HepG2 (cell line): ENCODE results near the gene NLRX1. TPM values are rescaled to one million over a fixed set of nuclear protein-coding genes. Genes with fewer than 3 reads are reported as not detected.

ENCODE experiments used
- ATAD3A ChIP-seq: sonication (generic); formaldehyde crosslinking; IDR thresholded peaks from 2 replicates; pipeline ENCODE4 v1.4.0; 2020; ENCODE audit warnings: missing genetic modification reagents
- IRF2 ChIP-seq: IDR thresholded peaks from 2 replicates; pipeline ENCODE4 v1.6.1; 2018; ENCODE audit warnings: missing genetic modification reagents, missing compliant biosample characterization
- MAZ ChIP-seq, 2 experiments: sonication (generic) in 1 of 2; formaldehyde crosslinking in 1 of 2; IDR thresholded peaks; 2 replicates each; pipeline versions ENCODE4 v1.5.0 to v1.6.1; 2012 to 2020; ENCODE audit warnings: low read depth in 2 of 2, mild to moderate bottlenecking in 2 of 2, borderline replicate concordance in 1 of 2, improper control_type of control experiment in 1 of 2, low read length in 1 of 2, missing genetic modification reagents in 1 of 2, moderate library complexity in 1 of 2
- RXRA ChIP-seq: sonication (generic); formaldehyde crosslinking; IDR thresholded peaks from 2 replicates; pipeline ENCODE4 v1.5.1; 2020; ENCODE audit warnings: missing genetic modification reagents
- SUZ12 ChIP-seq: fragments of 150-350 bp; IDR thresholded peaks from 2 replicates; pipeline ENCODE4 v1.6.1; 2014; ENCODE audit warnings: low read depth, low read length
- ZBTB3 ChIP-seq: sonication (generic); formaldehyde crosslinking; IDR thresholded peaks from 2 replicates; pipeline ENCODE4 v1.4.0; 2020; ENCODE audit warnings: low read depth, mild to moderate bottlenecking, moderate library complexity, missing genetic modification reagents, borderline replicate concordance
- ZNF24 ChIP-seq: fragments of 450-650 bp; IDR thresholded peaks from 2 replicates; pipeline ENCODE4 v1.6.1; 2017; ENCODE audit warnings: antibody characterized with exemption, mild to moderate bottlenecking
- ZNF556 ChIP-seq: sonication (generic); formaldehyde crosslinking; IDR thresholded peaks from 2 replicates; pipeline ENCODE4 v1.4.0; 2020; ENCODE audit warnings: mild to moderate bottlenecking, missing genetic modification reagents, borderline replicate concordance
- ZNF652 ChIP-seq: IDR thresholded peaks from 2 replicates; pipeline ENCODE4 v1.6.1; 2016; ENCODE audit warnings: low read depth, borderline replicate concordance
- ZNF777 ChIP-seq: sonication (generic); formaldehyde crosslinking; IDR thresholded peaks from 2 replicates; pipeline ENCODE4 v1.4.0; 2020; ENCODE audit warnings: missing genetic modification reagents
- polyA plus RNA-seq, 8 experiments: library from polyadenylated mRNA; depleted of rRNA in 3 of 8; stranded (reverse) in 7 of 8; unstranded in 1 of 8; fragments of >200 nt; fragmentation: Illumina TruSeq in 4 of 8; extraction: Trizol in 4 of 8; gene quantifications; 2 replicates each; pipeline versions ENCODE4 v1.2.1 to v1.2.3, GENCODE V29; 2011 to 2016; ENCODE audit warnings: low read depth in 4 of 8, missing spikeins in 1 of 8, mixed read lengths in 1 of 8; ENCODE audit not compliant: insufficient read depth in 1 of 8
- total RNA-seq, 5 experiments: library from RNA; depleted of rRNA; stranded (reverse); fragments of >200 nt; fragmentation: Illumina TruSeq; extraction: Trizol; gene quantifications; 2 replicates each; pipeline ENCODE4 v1.2.3, GENCODE V29; 2016; ENCODE audit warnings: low read depth in 1 of 5
- TF ChIP-seq, protein P1 (sequence below): sonication (generic); formaldehyde crosslinking; IDR thresholded peaks from 2 replicates; pipeline ENCODE4 v1.4.0; 2020; ENCODE audit warnings: missing genetic modification reagents
- TF ChIP-seq, protein P2 (sequence below): sonication (generic); formaldehyde crosslinking; IDR thresholded peaks from 2 replicates; pipeline ENCODE4 v1.4.0; 2020; ENCODE audit warnings: missing genetic modification reagents, borderline replicate concordance
- TF ChIP-seq, protein P3 (sequence below): IDR thresholded peaks from 2 replicates; pipeline ENCODE4 v1.6.1; 2016
- TF ChIP-seq, protein P4 (sequence below): sonication (generic); formaldehyde crosslinking; IDR thresholded peaks from 2 replicates; pipeline ENCODE4 v1.8.1; 2023; ENCODE audit warnings: mild to moderate bottlenecking, inconsistent platforms, moderate library complexity, missing genetic modification reagents, borderline replicate concordance

Gene NLRX1
- total and polyA plus RNA-seq, 2 of the 13 experiments (the other 11 are each of a cell fraction or from before 2014, with no cell fraction given): 8.7 to 11.0 TPM

DNA sequence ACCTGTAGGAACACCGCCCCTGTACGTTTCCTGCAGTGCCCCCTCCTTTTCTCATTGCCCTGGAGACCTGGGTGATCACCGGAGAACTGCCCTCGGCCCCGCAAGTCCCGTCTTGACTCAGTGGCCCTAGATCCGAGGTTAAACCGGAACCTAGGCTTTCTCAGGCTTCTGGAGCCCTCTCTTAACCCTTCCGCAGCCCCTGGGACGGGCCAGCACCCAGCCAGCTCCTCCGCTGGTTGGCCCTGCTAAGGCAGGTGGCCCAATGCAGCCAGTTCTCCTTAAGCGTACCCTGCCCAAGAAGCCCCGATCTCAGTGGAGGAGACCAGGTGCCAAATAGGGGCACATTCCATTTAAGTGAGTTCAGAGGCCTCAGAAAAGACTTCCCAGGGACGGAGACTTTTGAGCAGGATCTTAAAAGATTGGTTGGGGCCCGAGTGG, 776 bp downstream of the NLRX1 start (continued):
- TF ChIP-seq, protein P1, sequence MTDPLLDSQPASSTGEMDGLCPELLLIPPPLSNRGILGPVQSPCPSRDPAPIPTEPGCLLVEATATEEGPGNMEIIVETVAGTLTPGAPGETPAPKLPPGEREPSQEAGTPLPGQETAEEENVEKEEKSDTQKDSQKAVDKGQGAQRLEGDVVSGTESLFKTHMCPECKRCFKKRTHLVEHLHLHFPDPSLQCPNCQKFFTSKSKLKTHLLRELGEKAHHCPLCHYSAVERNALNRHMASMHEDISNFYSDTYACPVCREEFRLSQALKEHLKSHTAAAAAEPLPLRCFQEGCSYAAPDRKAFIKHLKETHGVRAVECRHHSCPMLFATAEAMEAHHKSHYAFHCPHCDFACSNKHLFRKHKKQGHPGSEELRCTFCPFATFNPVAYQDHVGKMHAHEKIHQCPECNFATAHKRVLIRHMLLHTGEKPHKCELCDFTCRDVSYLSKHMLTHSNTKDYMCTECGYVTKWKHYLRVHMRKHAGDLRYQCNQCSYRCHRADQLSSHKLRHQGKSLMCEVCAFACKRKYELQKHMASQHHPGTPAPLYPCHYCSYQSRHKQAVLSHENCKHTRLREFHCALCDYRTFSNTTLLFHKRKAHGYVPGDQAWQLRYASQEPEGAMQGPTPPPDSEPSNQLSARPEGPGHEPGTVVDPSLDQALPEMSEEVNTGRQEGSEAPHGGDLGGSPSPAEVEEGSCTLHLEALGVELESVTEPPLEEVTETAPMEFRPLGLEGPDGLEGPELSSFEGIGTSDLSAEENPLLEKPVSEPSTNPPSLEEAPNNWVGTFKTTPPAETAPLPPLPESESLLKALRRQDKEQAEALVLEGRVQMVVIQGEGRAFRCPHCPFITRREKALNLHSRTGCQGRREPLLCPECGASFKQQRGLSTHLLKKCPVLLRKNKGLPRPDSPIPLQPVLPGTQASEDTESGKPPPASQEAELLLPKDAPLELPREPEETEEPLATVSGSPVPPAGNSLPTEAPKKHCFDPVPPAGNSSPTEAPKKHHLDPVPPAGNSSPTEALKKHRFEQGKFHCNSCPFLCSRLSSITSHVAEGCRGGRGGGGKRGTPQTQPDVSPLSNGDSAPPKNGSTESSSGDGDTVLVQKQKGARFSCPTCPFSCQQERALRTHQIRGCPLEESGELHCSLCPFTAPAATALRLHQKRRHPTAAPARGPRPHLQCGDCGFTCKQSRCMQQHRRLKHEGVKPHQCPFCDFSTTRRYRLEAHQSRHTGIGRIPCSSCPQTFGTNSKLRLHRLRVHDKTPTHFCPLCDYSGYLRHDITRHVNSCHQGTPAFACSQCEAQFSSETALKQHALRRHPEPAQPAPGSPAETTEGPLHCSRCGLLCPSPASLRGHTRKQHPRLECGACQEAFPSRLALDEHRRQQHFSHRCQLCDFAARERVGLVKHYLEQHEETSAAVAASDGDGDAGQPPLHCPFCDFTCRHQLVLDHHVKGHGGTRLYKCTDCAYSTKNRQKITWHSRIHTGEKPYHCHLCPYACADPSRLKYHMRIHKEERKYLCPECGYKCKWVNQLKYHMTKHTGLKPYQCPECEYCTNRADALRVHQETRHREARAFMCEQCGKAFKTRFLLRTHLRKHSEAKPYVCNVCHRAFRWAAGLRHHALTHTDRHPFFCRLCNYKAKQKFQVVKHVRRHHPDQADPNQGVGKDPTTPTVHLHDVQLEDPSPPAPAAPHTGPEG (CRISPR knock-in tag): no peak
- TF ChIP-seq ZNF24 (no peak), ZNF777 (CRISPR knock-in tag) (peak; percentile 23; the same call in 1 of the 2 replicates), ZNF652 (CRISPR knock-in tag) (peak; percentile 76; the same call in 1 of the 2 replicates), ZNF556 (CRISPR knock-in tag) (0 out of 2 replicates have a peak, but pooled peaks have one; percentile 6), MAZ (IDR thresholded peaks at IDR 0.05; ENCODE audit: borderline replicate concordance, low read depth, low read length) (peak; percentile 2; the same call in 1 of the 2 replicates), MAZ (CRISPR knock-in tag; IDR thresholded peaks at IDR 0.05; ENCODE audit: low read depth) (no peak), RXRA (CRISPR knock-in tag) (0 out of 2 replicates have a peak, but pooled peaks have one; percentile 19), SUZ12 (no peak), IRF2 (CRISPR knock-in tag) (no peak), ZBTB3 (0 out of 2 replicates have a peak, but pooled peaks have one; percentile 29), ATAD3A (CRISPR knock-in tag) (no peak)
- TF ChIP-seq, protein P2, sequence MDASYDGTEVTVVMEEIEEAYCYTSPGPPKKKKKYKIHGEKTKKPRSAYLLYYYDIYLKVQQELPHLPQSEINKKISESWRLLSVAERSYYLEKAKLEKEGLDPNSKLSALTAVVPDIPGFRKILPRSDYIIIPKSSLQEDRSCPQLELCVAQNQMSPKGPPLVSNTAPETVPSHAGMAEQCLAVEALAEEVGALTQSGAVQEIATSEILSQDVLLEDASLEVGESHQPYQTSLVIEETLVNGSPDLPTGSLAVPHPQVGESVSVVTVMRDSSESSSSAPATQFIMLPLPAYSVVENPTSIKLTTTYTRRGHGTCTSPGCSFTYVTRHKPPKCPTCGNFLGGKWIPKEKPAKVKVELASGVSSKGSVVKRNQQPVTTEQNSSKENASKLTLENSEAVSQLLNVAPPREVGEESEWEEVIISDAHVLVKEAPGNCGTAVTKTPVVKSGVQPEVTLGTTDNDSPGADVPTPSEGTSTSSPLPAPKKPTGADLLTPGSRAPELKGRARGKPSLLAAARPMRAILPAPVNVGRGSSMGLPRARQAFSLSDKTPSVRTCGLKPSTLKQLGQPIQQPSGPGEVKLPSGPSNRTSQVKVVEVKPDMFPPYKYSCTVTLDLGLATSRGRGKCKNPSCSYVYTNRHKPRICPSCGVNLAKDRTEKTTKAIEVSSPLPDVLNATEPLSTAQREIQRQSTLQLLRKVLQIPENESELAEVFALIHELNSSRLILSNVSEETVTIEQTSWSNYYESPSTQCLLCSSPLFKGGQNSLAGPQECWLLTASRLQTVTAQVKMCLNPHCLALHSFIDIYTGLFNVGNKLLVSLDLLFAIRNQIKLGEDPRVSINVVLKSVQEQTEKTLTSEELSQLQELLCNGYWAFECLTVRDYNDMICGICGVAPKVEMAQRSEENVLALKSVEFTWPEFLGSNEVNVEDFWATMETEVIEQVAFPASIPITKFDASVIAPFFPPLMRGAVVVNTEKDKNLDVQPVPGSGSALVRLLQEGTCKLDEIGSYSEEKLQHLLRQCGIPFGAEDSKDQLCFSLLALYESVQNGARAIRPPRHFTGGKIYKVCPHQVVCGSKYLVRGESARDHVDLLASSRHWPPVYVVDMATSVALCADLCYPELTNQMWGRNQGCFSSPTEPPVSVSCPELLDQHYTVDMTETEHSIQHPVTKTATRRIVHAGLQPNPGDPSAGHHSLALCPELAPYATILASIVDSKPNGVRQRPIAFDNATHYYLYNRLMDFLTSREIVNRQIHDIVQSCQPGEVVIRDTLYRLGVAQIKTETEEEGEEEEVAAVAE (CRISPR knock-in tag): peak; percentile 88
- TF ChIP-seq, protein P3, sequence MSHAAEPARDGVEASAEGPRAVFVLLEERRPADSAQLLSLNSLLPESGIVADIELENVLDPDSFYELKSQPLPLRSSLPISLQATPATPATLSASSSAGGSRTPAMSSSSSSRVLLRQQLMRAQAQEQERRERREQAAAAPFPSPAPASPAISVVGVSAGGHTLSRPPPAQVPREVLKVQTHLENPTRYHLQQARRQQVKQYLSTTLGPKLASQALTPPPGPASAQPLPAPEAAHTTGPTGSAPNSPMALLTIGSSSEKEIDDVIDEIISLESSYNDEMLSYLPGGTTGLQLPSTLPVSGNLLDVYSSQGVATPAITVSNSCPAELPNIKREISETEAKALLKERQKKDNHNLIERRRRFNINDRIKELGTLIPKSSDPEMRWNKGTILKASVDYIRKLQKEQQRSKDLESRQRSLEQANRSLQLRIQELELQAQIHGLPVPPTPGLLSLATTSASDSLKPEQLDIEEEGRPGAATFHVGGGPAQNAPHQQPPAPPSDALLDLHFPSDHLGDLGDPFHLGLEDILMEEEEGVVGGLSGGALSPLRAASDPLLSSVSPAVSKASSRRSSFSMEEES (CRISPR knock-in tag): 0 out of 2 replicates have a peak, but pooled peaks have one; percentile 2
- TF ChIP-seq, protein P4, sequence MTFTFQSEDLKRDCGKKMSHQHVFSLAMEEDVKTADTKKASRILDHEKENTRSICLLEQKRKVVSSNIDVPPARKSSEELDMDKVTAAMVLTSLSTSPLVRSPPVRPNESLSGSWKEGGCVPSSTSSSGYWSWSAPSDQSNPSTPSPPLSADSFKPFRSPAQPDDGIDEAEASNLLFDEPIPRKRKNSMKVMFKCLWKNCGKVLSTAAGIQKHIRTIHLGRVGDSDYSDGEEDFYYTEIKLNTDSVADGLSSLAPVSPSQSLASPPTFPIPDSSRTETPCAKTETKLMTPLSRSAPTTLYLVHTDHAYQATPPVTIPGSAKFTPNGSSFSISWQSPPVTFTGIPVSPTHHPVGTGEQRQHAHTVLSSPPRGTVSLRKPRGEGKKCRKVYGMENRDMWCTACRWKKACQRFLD (CRISPR knock-in tag): no peak
